SU-DHL-6 (cell line): Measurements from ENCODE around the gene SLC7A9.

Experiments
- H2AFZ ChIP-seq: fragments of 200-600 bp; sonication (generic); 2 replicates; pipeline ENCODE4 v1.6.1; 2014; ENCODE audit warnings: low read depth, mild to moderate bottlenecking, moderate library complexity, mixed read lengths, antibody characterized with exemption, low read length; ENCODE audit not compliant: severe bottlenecking
- H3F3A ChIP-seq: fragments of 200-600 bp; shearing (Covaris generic); 2 replicates; pipeline ENCODE4 v1.6.0; 2016; ENCODE audit warnings: antibody characterized with exemption, mild to moderate bottlenecking; ENCODE audit not compliant: insufficient read depth
- H3K27ac ChIP-seq: fragments of 200-600 bp; sonication (generic); 2 replicates; pipeline ENCODE4 v1.5.1; 2016; ENCODE audit warnings: low read depth, mild to moderate bottlenecking, low read length, moderate library complexity, mixed read lengths
- H3K27me3 ChIP-seq: fragments of 200-600 bp; sonication (generic), shearing (Covaris generic); 2 replicates; pipeline ENCODE4 v1.6.0; 2014; ENCODE audit warnings: mild to moderate bottlenecking, low read length
- H3K36me3 ChIP-seq: fragments of 200-600 bp; sonication (generic); 2 replicates; pipeline ENCODE4 v1.6.1; 2014; ENCODE audit warnings: mild to moderate bottlenecking, low read length, mixed read lengths
- H3K4me2 ChIP-seq: fragments of 300-600, 200-600 bp; shearing (Covaris generic), sonication (generic); 2 replicates; pipeline ENCODE4 v1.6.0; 2014; ENCODE audit warnings: low read length, low read depth, mild to moderate bottlenecking; ENCODE audit not compliant: poor library complexity, severe bottlenecking
- H3K4me3 ChIP-seq: fragments of 200-600 bp; sonication (generic); 2 replicates; pipeline ENCODE4 v1.5.1; 2014; ENCODE audit warnings: antibody characterized with exemption, low read length, mild to moderate bottlenecking, mixed read lengths; ENCODE audit not compliant: insufficient read depth, poor library complexity, severe bottlenecking
- H3K79me2 ChIP-seq: fragments of 200-600 bp; sonication (generic); 2 replicates; pipeline ENCODE4 v1.6.1; 2014; ENCODE audit warnings: mild to moderate bottlenecking, low read length, moderate library complexity; ENCODE audit not compliant: insufficient read depth
- H3K9ac ChIP-seq: fragments of 200-600 bp; sonication (generic); 2 replicates; pipeline ENCODE4 v1.7.0; 2014; ENCODE audit warnings: mild to moderate bottlenecking, low read length
- H3K9me2 ChIP-seq: fragments of 200-600 bp; sonication (generic); replicated peaks from 2 replicates; pipeline ENCODE4 v1.6.1; 2014; ENCODE audit warnings: low read length; ENCODE audit not compliant: insufficient read depth
- H3K9me3 ChIP-seq: fragments of 200-600 bp; sonication (generic); 2 replicates; pipeline ENCODE4 v1.6.1; 2014; ENCODE audit warnings: low read length, mixed read lengths; ENCODE audit not compliant: insufficient read depth
- H4K20me1 ChIP-seq: fragments of 200-600 bp; sonication (generic); 2 replicates; pipeline ENCODE4 v1.6.1; 2014; ENCODE audit warnings: low read depth, mild to moderate bottlenecking, antibody characterized with exemption, low read length, moderate library complexity, mixed read lengths
- CTCF ChIP-seq: fragments of 200-600 bp; sonication (generic); IDR thresholded peaks from one replicate; pipeline ENCODE4 v1.5.1; 2017; ENCODE audit warnings: antibody characterized with exemption, mild to moderate bottlenecking, low read length, moderate library complexity; ENCODE audit not compliant: insufficient read depth, poor library complexity, severe bottlenecking
- EZH2phosphoT487 ChIP-seq: fragments of 200-600 bp; sonication (generic), shearing (Covaris generic); conservative IDR thresholded peaks from 2 replicates; pipeline ENCODE4 v1.6.1; 2018; ENCODE audit warnings: mild to moderate bottlenecking, antibody characterized with exemption, low read length, moderate library complexity, mixed read lengths

SLC7A9 gene

GRCh38 chr19:32809254-32809653 lies 60.3 kb downstream of the SLC7A9 start:
- Histone ChIP-seq H3K79me2 (no peaks in the 10 kb centered on the region), H3K9me2 (no peaks in the 10 kb centered on the region), H3K27me3 (no peaks in the 10 kb centered on the region), H4K20me1 (no peaks in the 10 kb centered on the region), H3K27ac (no peak overlapping the region), H3K9me3 (no peaks in the 10 kb centered on the region), H3K36me3 (no peaks in the 10 kb centered on the region), H3K4me2 (no peak overlapping the region), H3K4me3 (no peak overlapping the region), H3F3A (no peaks in the 10 kb centered on the region), H3K9ac (no peak overlapping the region), H2AFZ (no peak overlapping the region)
- no peak for TF ChIP-seq EZH2phosphoT487
- no peak for TF ChIP-seq CTCF

- Histone ChIP-seq H3K4me2 (no peak overlapping the region), H3F3A (no peaks in the 10 kb centered on the region), H2AFZ (no peak overlapping the region), H3K27ac (no peak overlapping the region), H4K20me1 (no peaks in the 10 kb centered on the region), H3K4me3 (no peak overlapping the region), H3K27me3 (no peaks in the 10 kb centered on the region), H3K9ac (no peak overlapping the region), H3K9me3 (no peaks in the 10 kb centered on the region), H3K79me2 (no peaks in the 10 kb centered on the region), H3K9me2 (no peaks in the 10 kb centered on the region), H3K36me3 (no peaks in the 10 kb centered on the region)
- TF ChIP-seq CTCF (no peak), EZH2phosphoT487 (no peak)
Observed at GRCh38 chr19:32808236-32808635, 61.3 kb downstream of the SLC7A9 start.

GRCh38 chr19:32802840-32803239 lies 66.7 kb downstream of the SLC7A9 start:
- Histone ChIP-seq H3K9me3 (no peaks in the 10 kb centered on the region), H3K4me3 (no peak overlapping the region), H4K20me1 (no peaks in the 10 kb centered on the region), H3F3A (no peaks in the 10 kb centered on the region), H3K79me2 (no peaks in the 10 kb centered on the region), H2AFZ (no peak overlapping the region), H3K36me3 (no peaks in the 10 kb centered on the region), H3K4me2 (no peak overlapping the region), H3K27ac (no peak overlapping the region), H3K9me2 (no peaks in the 10 kb centered on the region), H3K9ac (no peak overlapping the region), H3K27me3 (no peaks in the 10 kb centered on the region)
- TF ChIP-seq EZH2phosphoT487, result no peak

GRCh38 chr19:32800754-32801153 lies 68.8 kb downstream of the SLC7A9 start:
- no peaks in the 10 kb centered on the region for H3K9me3 ChIP-seq
- no peak overlapping the region for H2AFZ ChIP-seq
- H3K9me2 ChIP-seq, result no peaks in the 10 kb centered on the region
- H3K27ac ChIP-seq, result no peak overlapping the region
- H3K36me3 ChIP-seq, result no peaks in the 10 kb centered on the region
- no peak overlapping the region for H3K4me3 ChIP-seq
- no peaks in the 10 kb centered on the region for H3F3A ChIP-seq
- no peaks in the 10 kb centered on the region for H3K79me2 ChIP-seq
- H4K20me1 ChIP-seq, result no peaks in the 10 kb centered on the region
- no peak overlapping the region for H3K4me2 ChIP-seq
- H3K9ac ChIP-seq, result no peak overlapping the region
- TF ChIP-seq CTCF (no peak), EZH2phosphoT487 (no peak)
- no peaks in the 10 kb centered on the region for H3K27me3 ChIP-seq
